ENCODE results near the gene PIM2. TPM values are rescaled to one million over a fixed set of nuclear protein-coding genes. Genes with fewer than 3 reads are reported as not detected.

Gene PIM2
- total RNA-seq = 10 to 100 TPM; 26.2 to 94.0 TPM
- polyA plus RNA-seq (2013, experiment 1 of 2) = 17.8 TPM
- polyA plus RNA-seq (2013, experiment 2 of 2) = 16.2 TPM
- long read RNA-seq, experiment 1, transcript PIM2-201 (6 exons, 2,075 nt) = major isoform, 14 of 25 reads
- long read RNA-seq, experiment 1, partial matches to known transcripts = 2 of 25 reads
- long read RNA-seq, experiment 1, other reads (novel, unspliced or antisense) = 8 of 25 reads
- long read RNA-seq, experiment 2, transcript PIM2-201 (6 exons, 2,075 nt) = major isoform, 65 of 76 reads
- long read RNA-seq, experiment 2, partial matches to known transcripts = 4 of 76 reads
- long read RNA-seq, experiment 2, other reads (novel, unspliced or antisense) = 7 of 76 reads
- long read RNA-seq, experiment 3, transcript PIM2-201 (6 exons, 2,075 nt) = major isoform, 456 of 492 reads
- long read RNA-seq, experiment 3, partial matches to known transcripts = 8 of 492 reads
- long read RNA-seq, experiment 3, other reads (novel, unspliced or antisense) = 24 of 492 reads
- long read RNA-seq, experiment 4, partial matches to known transcripts = 0 of 3 reads
- long read RNA-seq, experiment 4, other reads (novel, unspliced or antisense) = 0 of 3 reads

DNA sequence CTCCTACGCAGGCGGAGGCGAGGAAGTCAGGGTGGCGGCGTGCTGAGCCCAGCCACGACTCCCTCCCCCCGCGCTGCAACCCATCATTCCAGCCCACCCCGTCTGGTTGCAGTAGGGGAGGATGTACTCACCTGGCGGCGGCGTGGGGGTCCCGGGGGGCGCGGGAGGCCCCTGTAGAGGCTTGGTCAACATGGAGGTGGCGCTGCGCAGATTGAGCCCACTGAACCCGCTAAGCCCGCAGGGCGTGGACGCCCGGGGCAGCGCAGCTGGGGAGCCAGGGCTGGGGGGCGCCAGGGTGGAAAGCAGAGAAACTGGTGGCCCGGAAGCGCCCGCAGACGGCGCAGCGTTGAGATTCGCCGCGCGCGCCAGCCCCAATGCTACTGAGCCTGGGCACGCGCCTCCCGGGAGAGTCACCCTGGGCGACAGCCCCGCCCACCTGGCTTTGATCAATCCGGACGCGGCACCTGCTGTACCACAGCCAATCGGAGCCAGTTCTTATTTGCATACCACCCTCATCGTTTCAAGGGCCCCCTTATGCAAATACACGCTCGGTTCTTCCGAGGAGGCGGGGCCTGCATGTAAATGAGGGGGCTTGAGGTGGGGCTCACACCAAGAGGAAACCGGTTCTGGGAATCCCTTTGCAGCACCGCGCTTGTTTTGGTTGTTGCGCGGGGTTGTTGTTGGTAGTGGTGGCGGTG lies at the start of gene PIM2:
PIM2 (minus strand) TSS at position 382 of the 698 bp plus-strand sequence; CDS start at position 192, 190 bp downstream.
- TF ChIP-seq CTCF (conservative IDR thresholded peaks at IDR 0.05) = no peak
- no peaks in the 10 kb centered on the region for H3K4me1 ChIP-seq (ENCODE audit: control insufficient read depth, insufficient read depth, low read length)
- H3K36me3 Mint-ChIP-seq (ENCODE audit: low read depth) = peaks cover 47% of the 10 kb centered on the region
- H3K9me3 Mint-ChIP-seq = peaks cover 56% of the 10 kb centered on the region
- peak within 1 kb of the TSS; percentile 90 for H3K4me3 Mint-ChIP-seq
- H3K27me3 ChIP-seq (ENCODE audit: control insufficient read depth, insufficient read depth, low read length, poor library complexity, severe bottlenecking) = no peaks in the 10 kb centered on the region
- peaks cover 28% of the 10 kb centered on the region for H3K4me1 Mint-ChIP-seq
- DNase-seq = peak; percentile 95
- peak within 1 kb of the TSS; percentile 98 for H3K27ac Mint-ChIP-seq
- no peaks in the 10 kb centered on the region for H3K9me3 ChIP-seq (ENCODE audit: control insufficient read depth, low read length)
- peak within 1 kb of the TSS; percentile 69 for H3K27ac ChIP-seq (ENCODE audit: low read depth, low read length)
- H3K36me3 ChIP-seq (ENCODE audit: control insufficient read depth, insufficient read depth, low read length) = peaks cover 31% of the 10 kb centered on the region
- H3K9ac ChIP-seq (ENCODE audit: extremely low read depth, low read length, poor library complexity, severe bottlenecking) = peak within 1 kb of the TSS; percentile 83
- H3K4me3 ChIP-seq (ENCODE audit: low read length) = peak within 1 kb of the TSS; percentile 88
- no peaks in the 10 kb centered on the region for H3K27me3 Mint-ChIP-seq (ENCODE audit: insufficient read depth)
- 0% methylated on average over 42 of the region's 55 CpGs; no CpG with 5 or more reads in 1 of the 2 experiments for WGBS, 2 experiments (ENCODE audit: insufficient coverage in 1 of 2, insufficient read length in 1 of 2)

DNA sequence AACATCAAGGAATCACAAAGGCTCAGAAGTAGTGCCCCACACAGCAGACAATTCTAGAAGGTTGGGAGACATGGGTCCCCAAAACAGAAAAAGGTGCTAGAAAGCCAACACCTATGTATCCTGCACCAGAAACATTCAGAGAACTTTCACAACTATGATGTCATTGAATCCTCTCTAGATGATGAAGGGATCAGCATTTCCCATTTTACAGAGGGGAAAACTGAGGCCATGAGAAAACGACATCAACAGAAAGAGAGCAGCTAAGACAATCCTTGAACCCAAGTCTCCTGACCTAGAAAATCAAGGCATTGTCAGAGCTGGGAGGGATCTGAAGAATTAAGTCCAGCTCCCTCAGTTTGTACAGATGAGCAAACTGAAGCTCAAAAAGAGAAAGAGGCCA lies 49.6 kb upstream of the PIM2 start:
- no peak for DNase-seq
- Histone ChIP-seq H3K4me1 (ENCODE audit: control insufficient read depth, insufficient read depth, low read length) (no peaks in the 10 kb centered on the region), H3K9ac (ENCODE audit: extremely low read depth, low read length, poor library complexity, severe bottlenecking) (no peak overlapping the region), H3K4me3 (ENCODE audit: low read length) (no peak overlapping the region), H3K36me3 (ENCODE audit: control insufficient read depth, insufficient read depth, low read length) (no peaks in the 10 kb centered on the region), H3K27ac (ENCODE audit: low read depth, low read length) (no peak overlapping the region), H3K27me3 (ENCODE audit: control insufficient read depth, insufficient read depth, low read length, poor library complexity, severe bottlenecking) (no peaks in the 10 kb centered on the region), H3K9me3 (ENCODE audit: control insufficient read depth, low read length) (no peaks in the 10 kb centered on the region)
- Mint-ChIP-seq H3K36me3 (ENCODE audit: low read depth) (peaks cover 3% of the 10 kb centered on the region), H3K9me3 (peaks cover 49% of the 10 kb centered on the region), H3K4me1 (no peaks in the 10 kb centered on the region), H3K27ac (no peak overlapping the region), H3K4me3 (no peak overlapping the region), H3K27me3 (ENCODE audit: insufficient read depth) (no peaks in the 10 kb centered on the region)
- 75% methylated on average over 1 of the region's 1 CpG; no CpG with 5 or more reads in 1 of the 2 experiments for WGBS, 2 experiments (ENCODE audit: insufficient coverage in 1 of 2, insufficient read length in 1 of 2)
- no peak for TF ChIP-seq CTCF (conservative IDR thresholded peaks at IDR 0.05)

GRCh38 chrX:48966796-48967579 lies 48.2 kb upstream of the PIM2 start:
- Histone ChIP-seq H3K4me3 (ENCODE audit: low read length) (no peak overlapping the region), H3K9me3 (ENCODE audit: control insufficient read depth, low read length) (no peaks in the 10 kb centered on the region), H3K4me1 (ENCODE audit: control insufficient read depth, insufficient read depth, low read length) (no peaks in the 10 kb centered on the region), H3K27ac (ENCODE audit: low read depth, low read length) (no peak overlapping the region), H3K36me3 (ENCODE audit: control insufficient read depth, insufficient read depth, low read length) (no peaks in the 10 kb centered on the region), H3K27me3 (ENCODE audit: control insufficient read depth, insufficient read depth, low read length, poor library complexity, severe bottlenecking) (no peaks in the 10 kb centered on the region), H3K9ac (ENCODE audit: extremely low read depth, low read length, poor library complexity, severe bottlenecking) (no peak overlapping the region)
- no peak for DNase-seq
- Mint-ChIP-seq H3K36me3 (ENCODE audit: low read depth) (peaks cover 5% of the 10 kb centered on the region), H3K4me1 (no peaks in the 10 kb centered on the region), H3K4me3 (no peak overlapping the region), H3K27ac (no peak overlapping the region), H3K27me3 (ENCODE audit: insufficient read depth) (no peaks in the 10 kb centered on the region), H3K9me3 (peaks cover 49% of the 10 kb centered on the region)
- no peak for TF ChIP-seq CTCF (conservative IDR thresholded peaks at IDR 0.05)
- WGBS, 2 experiments (ENCODE audit: insufficient coverage in 1 of 2, insufficient read length in 1 of 2) = 94 to 100% methylated on average over 2 to 13 of the region's 15 CpGs

Measured in endodermal cell (in vitro differentiated cells).